PC-3 (cell line): ENCODE data around the gene SLC8A3.

Experiments used
- CTCF ChIP-seq: fragments of 300-600 bp; sonication (generic); conservative IDR thresholded peaks from 2 replicates; pipeline ENCODE4 v1.5.1; 2017; ENCODE audit warnings: antibody characterized with exemption, low read depth, mild to moderate bottlenecking, low read length
- EZH2 ChIP-seq: fragments of 300-600 bp; sonication (generic); IDR thresholded peaks from one replicate; pipeline ENCODE4 v1.6.1; 2017; ENCODE audit warnings: antibody characterized with exemption, mild to moderate bottlenecking, low read length; ENCODE audit not compliant: unreplicated experiment
- EZH2phosphoT487 ChIP-seq: fragments of 300-600 bp; sonication (generic); IDR thresholded peaks from 2 replicates; pipeline ENCODE4 v1.6.1; 2018; ENCODE audit warnings: mild to moderate bottlenecking, antibody characterized with exemption, low read length, borderline replicate concordance

GRCh38 chr14:70067810-70068209 is 120.9 kb downstream of the SLC8A3 start:
- no peak for TF ChIP-seq CTCF
- TF ChIP-seq EZH2: no peak
- no peak for TF ChIP-seq EZH2phosphoT487
